Panc1 (cell line): ENCODE data around the gene SIGLEC1. TPM values are rescaled to one million over a fixed set of nuclear protein-coding genes. Genes with fewer than 3 reads are reported as not detected.

Experiments used
- ATAC-seq: fragments of 200-7000 bp; cut with Tn5 transposase; 2 replicates; pipeline ENCODE4 v1.9.1; 2020; ENCODE audit warnings: mild to moderate bottlenecking, moderate library complexity
- BruUV-seq: library from RNA; stranded (reverse); fragments of 400-500 nt; replicated peaks from 2 replicates; lab custom pipeline; 2021; lab: Mats Ljungman, UMichigan
- CTCF ChIA-PET: fragments of 300-600 bp; sonication (Branson Sonifier 250); formaldehyde crosslinking; loops from one replicate; lab custom pipeline; 2022; ENCODE audit warnings: antibody characterized with exemption; lab: Charles Lee
- POLR2A ChIA-PET: fragments of 300-600 bp; sonication (Branson Sonifier 250); formaldehyde crosslinking; loops from one replicate; lab custom pipeline; 2022; ENCODE audit warnings: antibody characterized with exemption; lab: Charles Lee
- DNase-seq: peaks from one replicate; pipeline ENCODE4 v3.0.0-alpha.2; 2010; ENCODE audit warnings: low read depth, low spot score
- H3K27ac ChIP-seq: 2 replicates; pipeline ENCODE4 v1.5.1; 2011; ENCODE audit warnings: mild to moderate bottlenecking, low read length, inconsistent platforms
- H3K27me3 ChIP-seq: fragments of 200-500 bp; sonication (Bioruptor generic); 2 replicates; pipeline ENCODE4 v1.6.0; 2014; ENCODE audit warnings: low read length, inconsistent platforms; ENCODE audit not compliant: control insufficient read depth, insufficient read depth
- H3K36me3 ChIP-seq: fragments of 200-500 bp; sonication (Bioruptor generic); 2 replicates; pipeline ENCODE4 v1.5.1; 2014; ENCODE audit warnings: inconsistent platforms, mild to moderate bottlenecking, low read length, moderate library complexity; ENCODE audit not compliant: control insufficient read depth, insufficient read depth
- H3K4me1 ChIP-seq: 2 replicates; pipeline ENCODE4 v1.5.1; 2011; ENCODE audit warnings: inconsistent platforms, mild to moderate bottlenecking, low read length, moderate library complexity; ENCODE audit not compliant: control insufficient read depth, insufficient read depth
- H3K4me3 ChIP-seq, 2 experiments: 2 replicates each; pipeline ENCODE4 v1.5.1; 2011 to 2012; ENCODE audit warnings: low read depth in 2 of 2, low read length in 2 of 2, mild to moderate bottlenecking in 2 of 2, inconsistent platforms in 1 of 2, moderate library complexity in 1 of 2
- H3K9me3 ChIP-seq: fragments of 200-500 bp; sonication (Bioruptor generic); 2 replicates; pipeline ENCODE4 v1.5.1; 2014; ENCODE audit warnings: low read depth, mild to moderate bottlenecking, inconsistent platforms, low read length, moderate library complexity; ENCODE audit not compliant: control insufficient read depth, insufficient read depth
- CTCF ChIP-seq: fragments of 450-650 bp; IDR thresholded peaks from 2 replicates; pipeline ENCODE4 v1.5.1; 2017; ENCODE audit warnings: mild to moderate bottlenecking
- POLR2AphosphoS5 ChIP-seq: IDR thresholded peaks from 2 replicates; pipeline ENCODE4 v1.6.1; 2012; ENCODE audit warnings: mild to moderate bottlenecking, low read depth, low read length, moderate library complexity
- REST ChIP-seq, 2 experiments: IDR thresholded peaks; 2 replicates each; pipeline ENCODE4 v1.6.1; 2011 to 2012; ENCODE audit warnings: low read depth in 2 of 2, control low read depth in 1 of 2, low read length in 1 of 2, mild to moderate bottlenecking in 1 of 2, moderate library complexity in 1 of 2; ENCODE audit not compliant: insufficient read depth in 1 of 2
- SIN3A ChIP-seq: IDR thresholded peaks from 2 replicates; pipeline ENCODE4 v1.6.1; 2012; ENCODE audit warnings: low read depth, mild to moderate bottlenecking, low read length, moderate library complexity, borderline replicate concordance; ENCODE audit not compliant: insufficient read depth
- TCF7L2 ChIP-seq: IDR thresholded peaks from 2 replicates; pipeline ENCODE4 v1.6.1; 2011; ENCODE audit warnings: mild to moderate bottlenecking, low read depth, low read length, inconsistent platforms
- in situ Hi-C: cut with HindIII; loops from 2 replicates; pipeline ENCODE4 v1.10.0; 2016; ENCODE audit warnings: low sequenced_read_pairs, low pct_unique_long_range_greater_than_20kb
- intact Hi-C: fragments of 100-400 bp; cut with micrococcal nuclease; formaldehyde crosslinking; loops from one replicate; pipeline ENCODE4 v1.10.0; 2022; ENCODE audit not compliant: unreplicated experiment
- total RNA-seq: library from RNA; stranded (reverse); gene quantifications from one replicate; pipeline ENCODE4 v1.2.1, GENCODE V29; 2021; ENCODE audit not compliant: unreplicated experiment

The SIGLEC1 gene
- total RNA-seq, 1 experiment from 2014 or later, result 0.03 TPM

- no peaks in the 10 kb centered on the region for H3K36me3 ChIP-seq
- ChIA-PET POLR2A (no interaction called here), CTCF (interaction anchor here (0.5 to 1.5 kb wide), 2 partner anchors 10 to 139 kb away, joined by 6 to 7 read pairs; no protein-coding TSS in a partner anchor)
- no peak for DNase-seq
- TF ChIP-seq REST (IDR thresholded peaks at IDR 0.05; ENCODE audit: insufficient read depth in 1 of 2, low read depth in 2 of 2, low read length in 1 of 2) (no peak), SIN3A (no peak), TCF7L2 (no peak), POLR2AphosphoS5 (no peak), CTCF (no peak)
- ATAC-seq, result no peak
- BruUV-seq, result no TSS peak
- H3K27ac ChIP-seq, result no peak overlapping the region
- intact Hi-C loops, result no loop called here
- in situ Hi-C loops, result no loop called here
- H3K4me3 ChIP-seq, result no peak overlapping the region
- peaks cover 4% of the 10 kb centered on the region; the same call in 1 of the 2 replicates for H3K4me1 ChIP-seq
- H3K27me3 ChIP-seq, result no peaks in the 10 kb centered on the region
- H3K9me3 ChIP-seq, result no peaks in the 10 kb centered on the region
Observed at GRCh38 chr20:3705970-3706739, 6.2 kb downstream of the SIGLEC1 start.

- TF ChIP-seq TCF7L2 (no peak), POLR2AphosphoS5 (no peak), REST (IDR thresholded peaks at IDR 0.05; ENCODE audit: insufficient read depth in 1 of 2, low read depth in 2 of 2, low read length in 1 of 2) (no peak), SIN3A (no peak), CTCF (no peak)
- peaks cover 4% of the 10 kb centered on the region; the same call in 1 of the 2 replicates for H3K4me1 ChIP-seq
- no TSS peak for BruUV-seq
- H3K27ac ChIP-seq, result no peak overlapping the region
- DNase-seq (no peak), ATAC-seq (no peak)
- POLR2A ChIA-PET, result no interaction called here
- H3K36me3 ChIP-seq, result no peaks in the 10 kb centered on the region
- intact Hi-C loops, result no loop called here
- H3K9me3 ChIP-seq, result no peaks in the 10 kb centered on the region
- H3K4me3 ChIP-seq, result no peak overlapping the region
- CTCF ChIA-PET, result interaction anchor here (0.5 kb wide), 1 partner anchor 139 kb away, joined by 5 read pairs; no protein-coding TSS in a partner anchor
- no peaks in the 10 kb centered on the region for H3K27me3 ChIP-seq
- in situ Hi-C loops, result no loop called here
Observed at GRCh38 chr20:3705491-3705969, 6.9 kb downstream of the SIGLEC1 start.
